ENCODE data around the gene MYO1F.

MYO1F gene

GRCh38 chr19:8489561-8490394 is 87.5 kb downstream of the MYO1F start:
- no CpG with 5 or more reads among the region's 25 CpGs for WGBS, 2 donors (ENCODE audit: extremely low coverage in 2 of 2, insufficient read length in 2 of 2, insufficient replicate concordance in 1 of 2)
- Histone ChIP-seq H2BK12ac (ENCODE audit: low read length) (peak overlapping the region; percentile 75), H3K36me3 (replicated peaks in 1 of 2; ENCODE audit: control insufficient read depth in 2 of 2, insufficient read depth in 2 of 2, low read length in 2 of 2) (peaks cover 31 to 59% of the 10 kb centered on the region in 2 donors), H3K4ac (ENCODE audit: low read length) (peak overlapping the region; percentile 89), H3K9ac (ENCODE audit: low read depth, low read length, poor library complexity) (peak overlapping the region; percentile 86), H3K4me1 (ENCODE audit: control insufficient read depth in 2 of 2, insufficient read depth in 1 of 2, low read depth in 1 of 2, low read length in 2 of 2) (peaks cover 31 to 42% of the 10 kb centered on the region in 2 donors), H4K91ac (ENCODE audit: low read depth, low read length, poor library complexity) (peak overlapping the region; percentile 65), H3K79me1 (ENCODE audit: low read depth, low read length) (peaks cover 16% of the 10 kb centered on the region), H2BK5ac (ENCODE audit: low read length) (peak overlapping the region; percentile 99), H3K18ac (ENCODE audit: low read length) (peak overlapping the region; percentile 98), H3K14ac (ENCODE audit: low read length) (peak overlapping the region; percentile 71), H3K27me3 (ENCODE audit: control insufficient read depth in 3 of 3, insufficient read depth in 3 of 3, low read depth in 1 of 3, low read length in 3 of 3) (no peaks in the 10 kb centered on the region), H3K9me3 (replicated peaks in 1 of 2; ENCODE audit: control insufficient read depth in 2 of 2, insufficient read depth in 1 of 2, low read depth in 1 of 2, low read length in 2 of 2) (no peaks in the 10 kb centered on the region), H4K8ac (ENCODE audit: low read depth, low read length) (peak overlapping the region; percentile 99), H3K4me3 (ENCODE audit: low read length in 2 of 2) (no peak overlapping the region), H3K4me2 (ENCODE audit: insufficient read depth, low read length, poor library complexity, severe bottlenecking) (peak overlapping the region; percentile 14), H2BK120ac (ENCODE audit: low read depth, low read length) (peak overlapping the region; percentile 99), H3K27ac (replicated peaks; ENCODE audit: low read length) (peak overlapping the region; percentile 96), H3K23ac (ENCODE audit: low read depth, low read length, poor library complexity) (peak overlapping the region; percentile 95), H2AK5ac (ENCODE audit: low read depth, low read length) (peak overlapping the region; percentile 88), H2AFZ (ENCODE audit: low read length) (no peak overlapping the region), H2BK15ac (ENCODE audit: low read length) (peak overlapping the region; percentile 70)
- DNase-seq (ENCODE audit: low spot score) = no peak

- no peak overlapping the region for H2BK12ac ChIP-seq (ENCODE audit: low read length)
- no CpG with 5 or more reads among the region's 15 CpGs for WGBS, 2 donors (ENCODE audit: extremely low coverage in 2 of 2, insufficient read length in 2 of 2, insufficient replicate concordance in 1 of 2)
- H3K14ac ChIP-seq (ENCODE audit: low read length) = no peak overlapping the region
- peaks cover 40 to 73% of the 10 kb centered on the region in 2 donors for H3K36me3 ChIP-seq (replicated peaks in 1 of 2; ENCODE audit: control insufficient read depth in 2 of 2, insufficient read depth in 2 of 2, low read length in 2 of 2)
- peak overlapping the region; percentile 26 for H2BK15ac ChIP-seq (ENCODE audit: low read length)
- H3K9ac ChIP-seq (ENCODE audit: low read depth, low read length, poor library complexity) = no peak overlapping the region
- DNase-seq (ENCODE audit: low spot score) = peak; percentile 75
- H3K23ac ChIP-seq (ENCODE audit: low read depth, low read length, poor library complexity) = no peak overlapping the region
- H3K4me3 ChIP-seq (ENCODE audit: low read length in 2 of 2) = no peak overlapping the region
- H3K18ac ChIP-seq (ENCODE audit: low read length) = peak overlapping the region; percentile 39
- no peak overlapping the region for H4K8ac ChIP-seq (ENCODE audit: low read depth, low read length)
- H3K9me3 ChIP-seq (replicated peaks in 1 of 2; ENCODE audit: control insufficient read depth in 2 of 2, insufficient read depth in 1 of 2, low read depth in 1 of 2, low read length in 2 of 2) = no peaks in the 10 kb centered on the region
- H2AFZ ChIP-seq (ENCODE audit: low read length) = no peak overlapping the region
- H3K4me2 ChIP-seq (ENCODE audit: insufficient read depth, low read length, poor library complexity, severe bottlenecking) = peak overlapping the region; percentile 20
- H2AK5ac ChIP-seq (ENCODE audit: low read depth, low read length) = no peak overlapping the region
- peaks cover 21% of the 10 kb centered on the region for H3K79me1 ChIP-seq (ENCODE audit: low read depth, low read length)
- peaks cover 26 to 38% of the 10 kb centered on the region in 2 donors for H3K4me1 ChIP-seq (ENCODE audit: control insufficient read depth in 2 of 2, insufficient read depth in 1 of 2, low read depth in 1 of 2, low read length in 2 of 2)
- peak overlapping the region; percentile 99 for H2BK5ac ChIP-seq (ENCODE audit: low read length)
- H3K27me3 ChIP-seq (ENCODE audit: control insufficient read depth in 3 of 3, insufficient read depth in 3 of 3, low read depth in 1 of 3, low read length in 3 of 3) = no peaks in the 10 kb centered on the region
- H3K27ac ChIP-seq (replicated peaks; ENCODE audit: low read length) = peak overlapping the region; percentile 96
- H2BK120ac ChIP-seq (ENCODE audit: low read depth, low read length) = no peak overlapping the region
- no peak overlapping the region for H3K4ac ChIP-seq (ENCODE audit: low read length)
- no peak overlapping the region for H4K91ac ChIP-seq (ENCODE audit: low read depth, low read length, poor library complexity)
Observed at GRCh38 chr19:8488365-8488764, 88.9 kb downstream of the MYO1F start.

DNA sequence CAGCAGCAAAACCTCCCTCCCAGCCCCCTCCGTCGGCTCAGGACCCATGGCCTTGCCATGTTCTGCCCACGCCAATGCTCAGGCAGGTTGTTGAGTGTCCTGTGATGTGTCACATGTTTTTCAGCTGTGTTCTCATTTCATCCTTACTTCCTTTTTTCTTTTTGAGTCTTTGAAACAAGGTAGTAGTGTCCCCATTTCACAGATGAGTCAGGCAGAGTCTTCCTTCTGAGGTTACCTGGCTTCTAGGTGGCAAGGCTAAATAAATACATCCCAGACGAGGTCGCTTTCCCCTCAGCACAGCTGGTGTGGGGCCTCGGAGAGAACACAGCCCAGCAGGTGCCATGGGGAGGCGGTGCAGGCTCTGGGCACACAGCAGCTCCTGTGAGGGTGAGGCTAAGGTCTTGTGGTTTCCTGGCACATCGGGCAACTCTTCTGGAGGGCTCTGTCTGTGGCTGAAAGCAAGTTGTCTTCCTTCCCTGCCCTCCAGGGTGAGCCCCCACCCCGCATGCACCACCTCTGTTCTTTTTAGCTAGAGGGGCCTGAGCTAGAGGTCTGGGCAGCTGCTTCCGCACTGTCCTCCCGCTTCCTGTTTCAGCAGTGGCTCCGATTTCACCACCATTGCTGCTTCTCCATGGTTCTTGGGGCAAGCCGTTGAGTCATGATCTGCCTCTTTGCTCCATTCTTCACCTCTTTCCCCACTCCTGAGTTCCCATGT is 89.9 kb downstream of the MYO1F start:
- H2BK120ac ChIP-seq (ENCODE audit: low read depth, low read length) = no peak overlapping the region
- H2AFZ ChIP-seq (ENCODE audit: low read length) = no peak overlapping the region
- peaks cover 47 to 84% of the 10 kb centered on the region in 2 donors for H3K36me3 ChIP-seq (replicated peaks in 1 of 2; ENCODE audit: control insufficient read depth in 2 of 2, insufficient read depth in 2 of 2, low read length in 2 of 2)
- no peak for DNase-seq (ENCODE audit: low spot score)
- no peaks in the 10 kb centered on the region for H3K27me3 ChIP-seq (ENCODE audit: control insufficient read depth in 3 of 3, insufficient read depth in 3 of 3, low read depth in 1 of 3, low read length in 3 of 3)
- peak overlapping the region; percentile 96 for H3K27ac ChIP-seq (replicated peaks; ENCODE audit: low read length)
- peak overlapping the region; percentile 8 for H2BK12ac ChIP-seq (ENCODE audit: low read length)
- H2BK5ac ChIP-seq (ENCODE audit: low read length) = peak overlapping the region; percentile 94
- peaks cover 20% of the 10 kb centered on the region for H3K79me1 ChIP-seq (ENCODE audit: low read depth, low read length)
- H4K91ac ChIP-seq (ENCODE audit: low read depth, low read length, poor library complexity) = peak overlapping the region; percentile 61
- peak overlapping the region; percentile 87 for H2AK5ac ChIP-seq (ENCODE audit: low read depth, low read length)
- H3K4me2 ChIP-seq (ENCODE audit: insufficient read depth, low read length, poor library complexity, severe bottlenecking) = no peak overlapping the region
- peak overlapping the region; percentile 87 for H3K4ac ChIP-seq (ENCODE audit: low read length)
- peak overlapping the region; percentile 26 for H2BK15ac ChIP-seq (ENCODE audit: low read length)
- H3K18ac ChIP-seq (ENCODE audit: low read length) = peak overlapping the region; percentile 93
- peak overlapping the region; percentile 49 for H3K23ac ChIP-seq (ENCODE audit: low read depth, low read length, poor library complexity)
- H3K4me1 ChIP-seq (ENCODE audit: control insufficient read depth in 2 of 2, insufficient read depth in 1 of 2, low read depth in 1 of 2, low read length in 2 of 2) = peaks cover 26 to 38% of the 10 kb centered on the region in 2 donors
- H3K9me3 ChIP-seq (replicated peaks in 1 of 2; ENCODE audit: control insufficient read depth in 2 of 2, insufficient read depth in 1 of 2, low read depth in 1 of 2, low read length in 2 of 2) = no peaks in the 10 kb centered on the region
- WGBS, 2 donors (ENCODE audit: extremely low coverage in 2 of 2, insufficient read length in 2 of 2, insufficient replicate concordance in 1 of 2) = no CpG with 5 or more reads among the region's 13 CpGs
- no peak overlapping the region for H3K4me3 ChIP-seq (ENCODE audit: low read length in 2 of 2)
- H3K14ac ChIP-seq (ENCODE audit: low read length) = peak overlapping the region; percentile 39
- H4K8ac ChIP-seq (ENCODE audit: low read depth, low read length) = peak overlapping the region; percentile 84
- H3K9ac ChIP-seq (ENCODE audit: low read depth, low read length, poor library complexity) = no peak overlapping the region

DNA sequence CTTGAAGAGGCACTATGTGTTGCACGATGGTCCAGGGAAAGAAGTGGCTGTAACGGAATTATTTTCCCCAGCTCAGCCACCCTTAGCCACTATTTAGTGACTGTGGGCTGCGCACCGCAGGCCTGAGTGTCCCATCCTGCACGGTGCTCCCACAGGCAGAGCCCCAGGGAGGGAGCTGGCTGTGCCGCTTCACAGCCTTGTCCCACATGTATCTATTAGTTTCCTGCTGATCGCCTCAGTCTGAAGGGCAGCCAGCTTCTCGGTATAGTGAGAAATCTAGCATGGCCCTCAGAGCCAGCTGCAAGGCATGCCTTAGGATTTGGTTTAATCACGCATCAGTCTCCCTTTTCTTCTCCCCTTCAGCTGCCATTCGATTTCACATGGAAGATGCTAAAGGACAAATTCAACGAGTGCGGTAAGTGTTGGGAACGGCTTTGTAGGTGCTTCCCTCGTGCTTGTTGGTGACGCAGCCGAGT is 90.5 kb downstream of the MYO1F start:
- H2BK5ac ChIP-seq (ENCODE audit: low read length) = no peak overlapping the region
- no peak overlapping the region for H2AFZ ChIP-seq (ENCODE audit: low read length)
- no peak overlapping the region for H3K4me3 ChIP-seq (ENCODE audit: low read length in 2 of 2)
- H3K4me1 ChIP-seq (ENCODE audit: control insufficient read depth in 2 of 2, insufficient read depth in 1 of 2, low read depth in 1 of 2, low read length in 2 of 2) = peaks cover 26 to 38% of the 10 kb centered on the region in 2 donors
- H2BK15ac ChIP-seq (ENCODE audit: low read length) = no peak overlapping the region
- H3K4ac ChIP-seq (ENCODE audit: low read length) = no peak overlapping the region
- peaks cover 20% of the 10 kb centered on the region for H3K79me1 ChIP-seq (ENCODE audit: low read depth, low read length)
- H3K27me3 ChIP-seq (ENCODE audit: control insufficient read depth in 3 of 3, insufficient read depth in 3 of 3, low read depth in 1 of 3, low read length in 3 of 3) = no peaks in the 10 kb centered on the region
- no peak overlapping the region for H4K8ac ChIP-seq (ENCODE audit: low read depth, low read length)
- H3K36me3 ChIP-seq (replicated peaks in 1 of 2; ENCODE audit: control insufficient read depth in 2 of 2, insufficient read depth in 2 of 2, low read length in 2 of 2) = peaks cover 49 to 90% of the 10 kb centered on the region in 2 donors
- H3K18ac ChIP-seq (ENCODE audit: low read length) = peak overlapping the region; percentile 6
- no peak overlapping the region for H2BK12ac ChIP-seq (ENCODE audit: low read length)
- peak overlapping the region; percentile 38 for H3K9ac ChIP-seq (ENCODE audit: low read depth, low read length, poor library complexity)
- H4K91ac ChIP-seq (ENCODE audit: low read depth, low read length, poor library complexity) = no peak overlapping the region
- H3K9me3 ChIP-seq (replicated peaks in 1 of 2; ENCODE audit: control insufficient read depth in 2 of 2, insufficient read depth in 1 of 2, low read depth in 1 of 2, low read length in 2 of 2) = no peaks in the 10 kb centered on the region
- H2AK5ac ChIP-seq (ENCODE audit: low read depth, low read length) = peak overlapping the region; percentile 14
- H2BK120ac ChIP-seq (ENCODE audit: low read depth, low read length) = no peak overlapping the region
- no CpG with 5 or more reads among the region's 16 CpGs for WGBS, 2 donors (ENCODE audit: extremely low coverage in 2 of 2, insufficient read length in 2 of 2, insufficient replicate concordance in 1 of 2)
- H3K23ac ChIP-seq (ENCODE audit: low read depth, low read length, poor library complexity) = no peak overlapping the region
- H3K27ac ChIP-seq (replicated peaks; ENCODE audit: low read length) = peak overlapping the region; percentile 96
- H3K4me2 ChIP-seq (ENCODE audit: insufficient read depth, low read length, poor library complexity, severe bottlenecking) = no peak overlapping the region
- no peak overlapping the region for H3K14ac ChIP-seq (ENCODE audit: low read length)
- no peak for DNase-seq (ENCODE audit: low spot score)
